ENCODE measurements around the gene KCND1. TPM values are rescaled to one million over a fixed set of nuclear protein-coding genes. Genes with fewer than 3 reads are reported as not detected.

Gene KCND1
- total and polyA plus RNA-seq, 2 of the 4 experiments (the other 2 are of a cell fraction): 0.36 to 1.8 TPM

GRCh38 chrX:48976086-48976485 is 4.4 kb upstream of the KCND1 start:
- no peak for ATAC-seq (ENCODE audit: low read depth)
- Histone ChIP-seq H3K18ac (ENCODE audit: low read depth, low read length) (no peak overlapping the region), H2AK5ac (ENCODE audit: low read depth, low read length) (no peak overlapping the region), H3K56ac (ENCODE audit: extremely low read depth, insufficient read depth, low read length) (no peak overlapping the region), H4K5ac (ENCODE audit: low read depth, low read length) (no peak overlapping the region), H3K4ac (ENCODE audit: low read depth, low read length) (no peak overlapping the region), H3K9me3 (ENCODE audit: control insufficient read depth, insufficient read depth, low read length) (no peaks in the 10 kb centered on the region), H3K4me2 (ENCODE audit: low read depth, low read length) (no peak overlapping the region), H3K9me1 (ENCODE audit: insufficient read depth, low read length) (no peaks in the 10 kb centered on the region), H2AFZ (replicated peaks; ENCODE audit: low read length, poor library complexity) (no peak overlapping the region), H4K91ac (ENCODE audit: insufficient read depth, low read depth, low read length) (no peak overlapping the region), H3K36me3 (ENCODE audit: control insufficient read depth, insufficient read depth, low read length) (peaks cover 15% of the 10 kb centered on the region), H4K20me1 (ENCODE audit: insufficient read depth, low read length) (no peaks in the 10 kb centered on the region), H3K4me3 (ENCODE audit: insufficient read depth, low read depth, low read length) (no peak overlapping the region), H3K27ac (ENCODE audit: insufficient read depth, low read length) (no peak overlapping the region), H2BK20ac (ENCODE audit: low read depth, low read length) (no peak overlapping the region), H4K8ac (ENCODE audit: low read depth in 2 of 2, low read length in 2 of 2) (no peak overlapping the region), H3K27me3 (ENCODE audit: control insufficient read depth, insufficient read depth, low read length) (no peaks in the 10 kb centered on the region), H2BK5ac (ENCODE audit: low read depth, low read length, poor library complexity, severe bottlenecking) (no peak overlapping the region), H3K9ac (ENCODE audit: low read depth, low read length) (no peak overlapping the region), H2AK9ac (replicated peaks; ENCODE audit: low read depth, low read length, poor library complexity) (no peak overlapping the region), H3K14ac (replicated peaks; ENCODE audit: low read depth, low read length) (no peak overlapping the region), H2BK120ac (ENCODE audit: low read depth, low read length) (no peak overlapping the region), H3K4me1 (ENCODE audit: control insufficient read depth, insufficient read depth, low read length) (0 out of 2 replicates have a peak, but pooled peaks cover 2% of the 10 kb centered on the region), H3K23ac (ENCODE audit: low read depth, low read length) (no peak overlapping the region), H2BK15ac (ENCODE audit: low read depth, low read length) (no peak overlapping the region), H3K79me1 (ENCODE audit: low read depth in 1 of 2, low read length in 2 of 2) (no peaks in the 10 kb centered on the region)
- ChIA-PET CTCF (no interaction called here), POLR2A (ENCODE audit: unreplicated experiment) (no interaction called here)
- no TSS peak for BruUV-seq (replicated peaks)
- dilution Hi-C loops (cut with HindIII; ENCODE audit: low sequenced_read_pairs, unreplicated experiment): no loop called here
- intact Hi-C loops (cut with micrococcal nuclease): no loop called here
- no peak for DNase-seq
- TF ChIP-seq, protein P1, sequence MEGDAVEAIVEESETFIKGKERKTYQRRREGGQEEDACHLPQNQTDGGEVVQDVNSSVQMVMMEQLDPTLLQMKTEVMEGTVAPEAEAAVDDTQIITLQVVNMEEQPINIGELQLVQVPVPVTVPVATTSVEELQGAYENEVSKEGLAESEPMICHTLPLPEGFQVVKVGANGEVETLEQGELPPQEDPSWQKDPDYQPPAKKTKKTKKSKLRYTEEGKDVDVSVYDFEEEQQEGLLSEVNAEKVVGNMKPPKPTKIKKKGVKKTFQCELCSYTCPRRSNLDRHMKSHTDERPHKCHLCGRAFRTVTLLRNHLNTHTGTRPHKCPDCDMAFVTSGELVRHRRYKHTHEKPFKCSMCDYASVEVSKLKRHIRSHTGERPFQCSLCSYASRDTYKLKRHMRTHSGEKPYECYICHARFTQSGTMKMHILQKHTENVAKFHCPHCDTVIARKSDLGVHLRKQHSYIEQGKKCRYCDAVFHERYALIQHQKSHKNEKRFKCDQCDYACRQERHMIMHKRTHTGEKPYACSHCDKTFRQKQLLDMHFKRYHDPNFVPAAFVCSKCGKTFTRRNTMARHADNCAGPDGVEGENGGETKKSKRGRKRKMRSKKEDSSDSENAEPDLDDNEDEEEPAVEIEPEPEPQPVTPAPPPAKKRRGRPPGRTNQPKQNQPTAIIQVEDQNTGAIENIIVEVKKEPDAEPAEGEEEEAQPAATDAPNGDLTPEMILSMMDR (conservative IDR thresholded peaks at IDR 0.05; ENCODE audit: low read depth, low read length): no peak
- no peak for TF ChIP-seq BHLHE40 (IDR thresholded peaks at IDR 0.05; ENCODE audit: low read depth, low read length)
- in situ Hi-C loops (cut with MboI; ENCODE audit: low sequenced_read_pairs): no loop called here
- no CpG with 5 or more reads among the region's 6 CpGs for WGBS, 2 experiments (ENCODE audit: extremely low coverage in 2 of 2, insufficient read length in 1 of 2)

All from IMR-90 (cell line).